H1 (cell line): ENCODE data around the gene CACNA1C. TPM values are rescaled to one million over a fixed set of nuclear protein-coding genes. Genes with fewer than 3 reads are reported as not detected.

ENCODE experiments used
- CTCF ChIA-PET: fragments of 300-600 bp; sonication (Branson Sonifier 250); formaldehyde crosslinking; loops from one replicate; lab custom pipeline; 2021; ENCODE audit not compliant: partially characterized antibody; lab: Charles Lee
- POLR2A ChIA-PET: fragments of 300-600 bp; sonication (Branson Sonifier 250); formaldehyde crosslinking; loops from one replicate; lab custom pipeline; 2021; ENCODE audit warnings: inconsistent platforms; ENCODE audit not compliant: partially characterized antibody; lab: Charles Lee
- DNase-seq, 2 experiments: peaks; one replicate each; pipeline versions ENCODE4 v3.0.0 to v3.0.0-alpha.2; 2010 to 2022; ENCODE audit warnings: low spot score in 2 of 2, low read depth in 1 of 2, mixed read lengths in 1 of 2
- FAIRE-seq: peaks from 2 replicates; lab custom pipeline; 2011; peaks lifted over from hg19 to GRCh38; lab: Jason Lieb, UNC
- H2AFZ ChIP-seq: 2 replicates; pipeline ENCODE4 v1.8.1; 2012; ENCODE audit warnings: low read length, inconsistent platforms
- H2AK5ac ChIP-seq: 2 replicates; pipeline ENCODE4 v1.6.1; 2013; ENCODE audit warnings: low read depth, low read length
- H2BK120ac ChIP-seq: replicated peaks from 2 replicates; pipeline ENCODE3; 2013; ENCODE audit warnings: low read depth, low read length, inconsistent platforms
- H2BK12ac ChIP-seq: 2 replicates; pipeline ENCODE4 v1.6.1; 2013; ENCODE audit warnings: low read depth, low read length
- H2BK15ac ChIP-seq: 2 replicates; pipeline ENCODE4 v1.6.1; 2013; ENCODE audit warnings: low read length
- H2BK20ac ChIP-seq: 2 replicates; pipeline ENCODE4 v1.6.1; 2013; ENCODE audit warnings: low read length
- H2BK5ac ChIP-seq: 2 replicates; pipeline ENCODE4 v1.6.1; 2013; ENCODE audit warnings: low read depth, low read length
- H3K14ac ChIP-seq: 2 replicates; pipeline ENCODE4 v1.6.1; 2013; ENCODE audit warnings: inconsistent platforms; ENCODE audit not compliant: insufficient read length
- H3K18ac ChIP-seq: 2 replicates; pipeline ENCODE4 v1.6.1; 2013; ENCODE audit warnings: low read length; ENCODE audit errors: extremely low read depth
- H3K23ac ChIP-seq: 2 replicates; pipeline ENCODE4 v1.6.1; 2013; ENCODE audit warnings: inconsistent platforms; ENCODE audit not compliant: insufficient read length
- H3K23me2 ChIP-seq: 2 replicates; pipeline ENCODE4 v1.6.1; 2013; ENCODE audit warnings: low read depth, low read length
- H3K27ac ChIP-seq: 2 replicates; pipeline ENCODE4 v1.6.1; 2011; ENCODE audit warnings: low read depth, low read length, inconsistent platforms
- H3K27me3 ChIP-seq, 4 experiments: replicated peaks in 1 of 4; 1 replicate in 1 of 4; 2 replicates in 3 of 4; pipeline versions ENCODE4 v1.6.1 to v1.8.1; 2011 to 2013; ENCODE audit warnings: low read length in 3 of 4, mild to moderate bottlenecking in 3 of 4, inconsistent platforms in 2 of 4, mixed read lengths in 2 of 4, moderate library complexity in 1 of 4; ENCODE audit not compliant: control insufficient read depth in 3 of 4, insufficient read depth in 3 of 4; ENCODE audit errors: extremely low read depth in 1 of 4
- H3K36me3 ChIP-seq, 4 experiments: 2 replicates each; pipeline versions ENCODE4 v1.6.1 to v1.8.1; 2011 to 2013; ENCODE audit warnings: mild to moderate bottlenecking in 4 of 4, low read length in 3 of 4, moderate library complexity in 2 of 4, control low read depth in 1 of 4, inconsistent platforms in 1 of 4; ENCODE audit not compliant: insufficient read depth in 4 of 4, control insufficient read depth in 2 of 4
- H3K4ac ChIP-seq: replicated peaks from 2 replicates; pipeline ENCODE3; 2013; ENCODE audit warnings: low read length, low read depth, mixed read lengths, inconsistent platforms; ENCODE audit not compliant: insufficient read length
- H3K4me1 ChIP-seq, 4 experiments: replicated peaks in 1 of 4; 1 replicate in 1 of 4; 2 replicates in 3 of 4; pipeline versions ENCODE4 v1.6.1 to v1.8.1; 2011 to 2013; ENCODE audit warnings: low read length in 3 of 4, inconsistent platforms in 2 of 4, mixed read lengths in 1 of 4; ENCODE audit not compliant: insufficient read depth in 4 of 4, control insufficient read depth in 3 of 4
- H3K4me2 ChIP-seq, 2 experiments: 2 replicates each; pipeline versions ENCODE4 v1.6.1 to v1.8.1; 2011 to 2013; ENCODE audit warnings: low read depth in 2 of 2, low read length in 2 of 2, control low read depth in 1 of 2, inconsistent platforms in 1 of 2, mild to moderate bottlenecking in 1 of 2; ENCODE audit not compliant: insufficient read depth in 1 of 2
- H3K4me3 ChIP-seq, 4 experiments: fragments of 200-600, 300-600 bp in 1 of 4; sonication (generic), shearing (Covaris generic), sonication (Bioruptor Twin) in 1 of 4; 2 replicates each; pipeline versions ENCODE4 v1.5.1 to v1.8.1; 2011 to 2016; ENCODE audit warnings: low read length in 4 of 4, low read depth in 3 of 4, control low read depth in 2 of 4, inconsistent platforms in 2 of 4, mild to moderate bottlenecking in 2 of 4, mixed read lengths in 1 of 4, moderate library complexity in 1 of 4; ENCODE audit not compliant: insufficient read depth in 2 of 4; ENCODE audit errors: extremely low read depth in 1 of 4
- H3K56ac ChIP-seq: replicated peaks from 2 replicates; pipeline ENCODE3; 2013; ENCODE audit warnings: low read depth, mild to moderate bottlenecking, mixed read lengths, low read length, inconsistent platforms; ENCODE audit not compliant: insufficient read length
- H3K79me1 ChIP-seq: 2 replicates; pipeline ENCODE4 v1.6.1; 2013; ENCODE audit warnings: low read depth, low read length, control low read depth
- H3K79me2 ChIP-seq, 2 experiments: 2 replicates each; pipeline versions ENCODE4 v1.6.1 to v1.8.1; 2012 to 2013; ENCODE audit warnings: low read length in 2 of 2, mild to moderate bottlenecking in 2 of 2, inconsistent platforms in 1 of 2; ENCODE audit not compliant: insufficient read depth in 2 of 2, control insufficient read depth in 1 of 2
- H3K9ac ChIP-seq, 4 experiments: replicated peaks in 1 of 4; 1 replicate in 1 of 4; 2 replicates in 3 of 4; pipeline versions ENCODE4 v1.6.1 to v1.8.1; 2011 to 2013; ENCODE audit warnings: low read depth in 3 of 4, low read length in 3 of 4, control low read depth in 2 of 4, mild to moderate bottlenecking in 2 of 4, moderate library complexity in 2 of 4, inconsistent platforms in 1 of 4; ENCODE audit errors: extremely low read depth in 1 of 4
- H3K9me3 ChIP-seq, 2 experiments: 2 replicates each; pipeline versions ENCODE4 v1.6.1 to v1.8.1; 2012 to 2013; ENCODE audit warnings: mild to moderate bottlenecking in 2 of 2, moderate library complexity in 2 of 2, control low read depth in 1 of 2, inconsistent platforms in 1 of 2, low read depth in 1 of 2, low read length in 1 of 2, mixed read lengths in 1 of 2; ENCODE audit not compliant: insufficient read depth in 2 of 2
- H4K20me1 ChIP-seq, 2 experiments: replicated peaks in 1 of 2; 2 replicates each; pipeline versions ENCODE3 to v1.8.1; 2011 to 2013; ENCODE audit warnings: inconsistent platforms in 2 of 2, low read length in 2 of 2, mild to moderate bottlenecking in 1 of 2; ENCODE audit not compliant: insufficient read depth in 2 of 2, control insufficient read depth in 1 of 2
- H4K5ac ChIP-seq: 2 replicates; pipeline ENCODE4 v1.6.1; 2013; ENCODE audit warnings: low read length, low read depth, mixed read lengths, inconsistent platforms; ENCODE audit not compliant: insufficient read length
- H4K8ac ChIP-seq: 2 replicates; pipeline ENCODE4 v1.8.0; 2013; ENCODE audit warnings: mild to moderate bottlenecking, moderate library complexity, low read length, inconsistent platforms; ENCODE audit not compliant: insufficient read depth; ENCODE audit errors: extremely low read depth
- H4K91ac ChIP-seq: replicated peaks from 2 replicates; pipeline ENCODE3; 2013; ENCODE audit warnings: low read length, mixed read lengths, inconsistent platforms; ENCODE audit not compliant: insufficient read length
- FOSL1 ChIP-seq: IDR thresholded peaks from 2 replicates; pipeline ENCODE4 v1.6.1; 2011; ENCODE audit warnings: mild to moderate bottlenecking, low read depth, low read length, moderate library complexity; ENCODE audit not compliant: insufficient read depth
- HDAC2 ChIP-seq, 2 experiments: fragments of 300-600 bp in 1 of 2; sonication (generic) in 1 of 2; IDR thresholded peaks; 2 replicates each; pipeline ENCODE4 v1.6.1; 2011 to 2012; ENCODE audit warnings: low read depth in 2 of 2, low read length in 2 of 2, mild to moderate bottlenecking in 2 of 2, moderate library complexity in 2 of 2, borderline replicate concordance in 1 of 2, inconsistent platforms in 1 of 2
- KDM1A ChIP-seq: fragments of 200-600, 300-600 bp; sonication (generic); IDR thresholded peaks from 2 replicates; pipeline ENCODE4 v1.7.1; 2016; ENCODE audit warnings: mild to moderate bottlenecking, low read length, borderline replicate concordance
- WGBS, 2 experiments: shearing (Covaris generic) in 1 of 2; methylation state at CpG; one replicate each; pipeline versions ENCODE4 v1.1.6 to v1.1.7; 2013 to 2015; ENCODE audit warnings: low lambda C conversion rate in 2 of 2, mixed read lengths in 2 of 2, inconsistent platforms in 1 of 2, low coverage in 1 of 2, missing lambda C conversion rate in 1 of 2; ENCODE audit not compliant: insufficient replicate concordance in 2 of 2, insufficient coverage in 1 of 2, insufficient read length in 1 of 2; ENCODE audit errors: extremely low coverage in 1 of 2, missing lambda C conversion rate in 1 of 2; 5-methylcytosine and 5-hydroxymethylcytosine counted together
- polyA plus RNA-seq, 7 experiments: library from polyadenylated mRNA; depleted of rRNA in 3 of 7; stranded (reverse) in 5 of 7; unstranded in 2 of 7; fragments of >200 nt in 5 of 7; fragments of 200-250 nt in 2 of 7; gene quantifications; 1 replicate in 5 of 7; 2 replicates in 1 of 7; 4 replicates in 1 of 7; pipeline versions ENCODE4 v1.2.1 to v1.2.3, GENCODE V29; 2011 to 2013; ENCODE audit warnings: missing spikeins in 2 of 7, mixed read lengths in 2 of 7
- total RNA-seq: library from RNA; stranded (reverse); fragmentation: NEBNext Ultra II Directional; extraction: Animal tissue kit (Norgen Biotek cat#: 25700); gene quantifications from 2 replicates; pipeline ENCODE4 v1.2.1, GENCODE V29; 2021

CACNA1C gene
- total and polyA plus RNA-seq, 2 of the 8 experiments (the other 6 are each of a cell fraction or from before 2014, with no cell fraction given): 1.3 TPM

DNA sequence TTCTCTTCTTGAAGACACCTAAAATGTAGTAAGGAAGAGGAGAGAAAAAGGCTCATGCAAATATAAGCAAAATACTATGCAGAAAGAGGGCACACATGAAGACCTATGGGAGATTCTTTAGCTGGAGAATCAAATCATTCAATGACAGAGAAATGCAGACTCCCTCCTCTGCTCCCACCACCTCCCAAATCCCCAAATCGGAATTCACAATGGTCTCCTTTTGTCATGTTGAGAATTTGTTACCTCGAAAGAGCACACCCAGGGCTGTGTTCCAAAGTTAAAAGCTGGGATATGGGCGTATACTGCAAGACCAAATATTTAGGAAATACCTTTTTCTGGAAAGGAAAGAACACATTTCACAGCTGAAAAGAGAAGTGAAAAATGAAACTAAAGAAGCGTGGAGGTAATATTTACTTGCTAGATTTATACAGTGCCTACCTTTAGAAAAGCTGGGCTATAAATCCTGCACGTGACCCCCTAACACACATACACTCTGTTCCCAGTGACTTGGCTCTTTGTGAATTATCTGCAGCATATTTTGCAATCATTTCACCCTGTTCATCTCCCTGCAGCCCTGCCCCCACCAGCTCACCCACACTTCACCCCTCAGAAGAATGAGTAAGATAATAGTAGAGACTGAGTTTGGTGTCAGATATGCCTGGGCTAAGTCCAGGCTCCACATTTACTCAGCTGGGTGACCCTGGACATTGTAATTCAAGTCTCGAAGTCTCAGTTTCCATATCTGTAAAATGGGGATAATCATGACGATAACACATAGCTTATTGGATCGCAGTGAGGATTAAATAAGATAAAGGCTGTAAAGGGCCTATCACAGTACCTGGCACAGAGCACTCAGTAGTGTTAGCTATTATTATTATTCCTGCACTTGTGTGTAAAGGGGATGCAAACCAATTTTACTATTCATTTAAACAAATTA is 2.9 kb upstream of the CACNA1C start:
- CTCF ChIA-PET: interaction anchor here (0.7 to 2.2 kb wide), 8 partner anchors 9 to 242 kb away, joined by 3 to 9 read pairs (median 5); no protein-coding TSS in a partner anchor
- DNase-seq: no peak

More for the DNA sequence above, 2.9 kb upstream of the CACNA1C start:
- peaks cover 11% of the 10 kb centered on the region; the same call in 1 of the 2 replicates for H3K23me2 ChIP-seq
- H2BK5ac ChIP-seq: no peak overlapping the region
- H3K79me2 ChIP-seq: no peaks in the 10 kb centered on the region
- peaks cover 5 to 8% (median 7%) of the 10 kb centered on the region in 4 experiments for H3K4me1 ChIP-seq
- no peak overlapping the region for H3K27ac ChIP-seq
- no peak overlapping the region; a peak in 1 of 4 replicates for H3K4me2 ChIP-seq
- H3K4ac ChIP-seq: no peak overlapping the region
- no peak overlapping the region for H4K91ac ChIP-seq
- no peaks in the 10 kb centered on the region for H3K9me3 ChIP-seq
- no peak overlapping the region for H3K23ac ChIP-seq
- H2BK12ac ChIP-seq: peak overlapping the region; percentile 51; the same call in 1 of the 2 replicates
- no peak overlapping the region for H4K8ac ChIP-seq
- H2BK120ac ChIP-seq: peak overlapping the region; percentile 13
- H3K18ac ChIP-seq: 0 out of 2 replicates have a peak overlapping the region, but pooled peaks have one; percentile 7
- peak overlapping the region in 1 of 4 experiments; percentile 16; a peak in 1 of 8 replicates for H3K4me3 ChIP-seq
- H2AK5ac ChIP-seq: no peak overlapping the region
- H3K79me1 ChIP-seq: no peaks in the 10 kb centered on the region; the same call in 1 of the 2 replicates
- H2AFZ ChIP-seq: no peak overlapping the region
- no peak overlapping the region for H3K9ac ChIP-seq
- no peak overlapping the region for H2BK20ac ChIP-seq
- H4K5ac ChIP-seq: no peak overlapping the region
- H3K27me3 ChIP-seq: peaks cover 12 to 36% (median 29%) of the 10 kb centered on the region in 4 experiments
- 61% methylated on average over 8 of the region's 8 CpGs; no CpG with 5 or more reads in 1 of the 2 experiments for WGBS, 2 experiments
- no peak overlapping the region for H3K56ac ChIP-seq
- H2BK15ac ChIP-seq: 0 out of 2 replicates have a peak overlapping the region, but pooled peaks have one; percentile 37
- no peak for FAIRE-seq
- H3K14ac ChIP-seq: no peak overlapping the region
- TF ChIP-seq KDM1A: peak; percentile 63; the same call in 1 of the 2 replicates
- TF ChIP-seq FOSL1: no peak
- 0 out of 4 replicates have a peak, but pooled peaks of 1 of the 2 experiments have one; percentile 41 for TF ChIP-seq HDAC2 (IDR thresholded peaks at IDR 0.05; ENCODE audit: borderline replicate concordance in 1 of 2, low read depth in 2 of 2, low read length in 2 of 2)
- peaks cover 0 to 2% of the 10 kb centered on the region in 2 experiments for H4K20me1 ChIP-seq
- POLR2A ChIA-PET: interaction anchor here (1.5 kb wide), 1 partner anchor 46 kb away, joined by 8 read pairs; the partner anchor contains the start of gene DCP1B
- no peaks in the 10 kb centered on the region for H3K36me3 ChIP-seq
